GM23338 (cell line): ENCODE data around the gene ATF1.

Experiments used
- CREB1 ChIP-seq: fragments of 250-450 bp; sonication (Bioruptor Pico); IDR thresholded peaks from 2 replicates; pipeline ENCODE4 v1.5.0; 2020; ENCODE audit warnings: low read depth, mild to moderate bottlenecking, moderate library complexity
- CTCF ChIP-seq, 2 experiments: fragments of 200-600 bp in 1 of 2; sonication (generic) in 1 of 2; conservative IDR thresholded peaks; 2 replicates each; pipeline versions ENCODE4 v1.5.1 to v1.6.1; 2016 to 2017; ENCODE audit warnings: antibody characterized with exemption in 2 of 2, low read depth in 2 of 2, mild to moderate bottlenecking in 2 of 2, moderate library complexity in 1 of 2
- ETS1 ChIP-seq: IDR thresholded peaks from 2 replicates; pipeline ENCODE4 v1.6.1; 2016; ENCODE audit warnings: antibody characterized with exemption
- EZH2 ChIP-seq: fragments of 200-600 bp; sonication (generic); IDR thresholded peaks from one replicate; pipeline ENCODE4 v1.8.0; 2017; ENCODE audit warnings: antibody characterized with exemption, mild to moderate bottlenecking, low read depth; ENCODE audit not compliant: unreplicated experiment
- EZH2phosphoT487 ChIP-seq: fragments of 200-600 bp; sonication (generic); IDR thresholded peaks from one replicate; pipeline ENCODE4 v1.8.1; 2018; ENCODE audit warnings: antibody characterized with exemption; ENCODE audit not compliant: unreplicated experiment
- JUNB ChIP-seq: IDR thresholded peaks from one replicate; pipeline ENCODE4 v1.6.1; 2016; ENCODE audit warnings: antibody characterized with exemption; ENCODE audit not compliant: unreplicated experiment
- NANOG ChIP-seq: IDR thresholded peaks from 2 replicates; pipeline ENCODE4 v1.6.1; 2016; ENCODE audit warnings: antibody characterized with exemption, borderline replicate concordance
- POLR2AphosphoS5 ChIP-seq: IDR thresholded peaks from 2 replicates; pipeline ENCODE4 v1.6.1; 2016; ENCODE audit warnings: antibody characterized with exemption, low read depth
- REST ChIP-seq: IDR thresholded peaks from one replicate; pipeline ENCODE4 v1.6.1; 2018; ENCODE audit warnings: antibody characterized with exemption; ENCODE audit not compliant: unreplicated experiment
- STAT1 ChIP-seq: IDR thresholded peaks from one replicate; pipeline ENCODE4 v1.6.1; 2016; ENCODE audit warnings: antibody characterized with exemption; ENCODE audit not compliant: unreplicated experiment

GRCh38 chr12:50785406-50786001 is 21.6 kb downstream of the ATF1 start:
- TF ChIP-seq CTCF (conservative IDR thresholded peaks at IDR 0.05; ENCODE audit: low read depth in 2 of 2) (no peak), POLR2AphosphoS5 (no peak), ETS1 (no peak), EZH2phosphoT487 (no peak), EZH2 (no peak), JUNB (no peak), REST (no peak), NANOG (no peak), CREB1 (CRISPR knock-in tag) (no peak), STAT1 (no peak)
